ENCODE results near the gene CDH16. TPM values are rescaled to one million over a fixed set of nuclear protein-coding genes. Genes with fewer than 3 reads are reported as not detected.
A peak's percentile ranks its signal among the peaks of the same experiment; 100 is the strongest.

The CDH16 gene
- total RNA-seq, 2 donors from 2014 or later = not detected

- no peaks in the 10 kb centered on the region for H3K9me3 Mint-ChIP-seq
- Histone ChIP-seq H3K27me3 (ENCODE audit: control insufficient read depth, insufficient read depth, low read length, poor library complexity, severe bottlenecking) (no peaks in the 10 kb centered on the region), H3K27ac (ENCODE audit: low read depth, low read length) (no peak overlapping the region), H3K4me1 (ENCODE audit: control insufficient read depth, insufficient read depth, low read length) (peaks cover 9% of the 10 kb centered on the region), H3K9me3 (ENCODE audit: control insufficient read depth, low read length) (no peaks in the 10 kb centered on the region), H3K36me3 (ENCODE audit: control insufficient read depth, insufficient read depth, low read length) (peaks cover 21% of the 10 kb centered on the region), H3K9ac (ENCODE audit: extremely low read depth, low read length, poor library complexity, severe bottlenecking) (no peak overlapping the region), H3K4me3 (ENCODE audit: low read length) (peak overlapping the region; percentile 87)
- H3K36me3 Mint-ChIP-seq (ENCODE audit: low read depth) = peaks cover 18% of the 10 kb centered on the region
- peak overlapping the region; percentile 82 for H3K4me3 Mint-ChIP-seq
- H3K27me3 Mint-ChIP-seq (ENCODE audit: insufficient read depth) = peaks cover 8% of the 10 kb centered on the region
- no peak overlapping the region for H3K27ac Mint-ChIP-seq
- DNase-seq = no peak
- no peak for TF ChIP-seq CTCF (conservative IDR thresholded peaks at IDR 0.05)
- 92 to 93% methylated on average over 3 to 8 of the region's 8 CpGs for WGBS, 2 experiments (ENCODE audit: insufficient coverage in 1 of 2, insufficient read length in 1 of 2)
- peaks cover 21% of the 10 kb centered on the region for H3K4me1 Mint-ChIP-seq
These were observed 36.6 kb downstream of the CDH16 start for GRCh38 chr16:66881964-66882508.

- H3K4me3 ChIP-seq (ENCODE audit: low read length) = peak overlapping the region; percentile 87
- H3K9me3 ChIP-seq (ENCODE audit: control insufficient read depth, low read length) = no peaks in the 10 kb centered on the region
- H3K36me3 Mint-ChIP-seq (ENCODE audit: low read depth) = peaks cover 18% of the 10 kb centered on the region
- no peak for TF ChIP-seq CTCF (conservative IDR thresholded peaks at IDR 0.05)
- H3K4me1 ChIP-seq (ENCODE audit: control insufficient read depth, insufficient read depth, low read length) = peaks cover 6% of the 10 kb centered on the region
- H3K9me3 Mint-ChIP-seq = no peaks in the 10 kb centered on the region
- DNase-seq = no peak
- peaks cover 21% of the 10 kb centered on the region for H3K36me3 ChIP-seq (ENCODE audit: control insufficient read depth, insufficient read depth, low read length)
- no peaks in the 10 kb centered on the region for H3K27me3 ChIP-seq (ENCODE audit: control insufficient read depth, insufficient read depth, low read length, poor library complexity, severe bottlenecking)
- H3K27ac ChIP-seq (ENCODE audit: low read depth, low read length) = no peak overlapping the region
- H3K4me1 Mint-ChIP-seq = peaks cover 16% of the 10 kb centered on the region
- H3K9ac ChIP-seq (ENCODE audit: extremely low read depth, low read length, poor library complexity, severe bottlenecking) = peak overlapping the region; percentile 58
- peaks cover 8% of the 10 kb centered on the region for H3K27me3 Mint-ChIP-seq (ENCODE audit: insufficient read depth)
- WGBS, 2 experiments (ENCODE audit: insufficient coverage in 1 of 2, insufficient read length in 1 of 2) = 75 to 95% methylated on average over 2 of the region's 2 CpGs
- no peak overlapping the region for H3K27ac Mint-ChIP-seq
- H3K4me3 Mint-ChIP-seq = peak overlapping the region; percentile 82
These were observed 37.1 kb downstream of the CDH16 start for GRCh38 chr16:66881560-66881959.

- H3K4me1 Mint-ChIP-seq = peaks cover 11% of the 10 kb centered on the region
- WGBS, 2 experiments (ENCODE audit: insufficient coverage in 1 of 2, insufficient read length in 1 of 2) = 0 to 4% methylated on average over 8 to 23 of the region's 23 CpGs
These were observed 37.7 kb downstream of the CDH16 start for GRCh38 chr16:66881014-66881417.

More at GRCh38 chr16:66881014-66881417, 37.7 kb downstream of the CDH16 start:
- Histone ChIP-seq H3K4me1 (ENCODE audit: control insufficient read depth, insufficient read depth, low read length) (peaks cover 6% of the 10 kb centered on the region), H3K27me3 (ENCODE audit: control insufficient read depth, insufficient read depth, low read length, poor library complexity, severe bottlenecking) (no peaks in the 10 kb centered on the region), H3K9ac (ENCODE audit: extremely low read depth, low read length, poor library complexity, severe bottlenecking) (peak overlapping the region; percentile 58), H3K36me3 (ENCODE audit: control insufficient read depth, insufficient read depth, low read length) (peaks cover 20% of the 10 kb centered on the region), H3K9me3 (ENCODE audit: control insufficient read depth, low read length) (no peaks in the 10 kb centered on the region), H3K4me3 (ENCODE audit: low read length) (peak overlapping the region; percentile 87), H3K27ac (ENCODE audit: low read depth, low read length) (no peak overlapping the region)
- peak overlapping the region; percentile 82 for H3K4me3 Mint-ChIP-seq
- H3K9me3 Mint-ChIP-seq = no peaks in the 10 kb centered on the region
- peaks cover 18% of the 10 kb centered on the region for H3K36me3 Mint-ChIP-seq (ENCODE audit: low read depth)
- no peak for DNase-seq
- H3K27me3 Mint-ChIP-seq (ENCODE audit: insufficient read depth) = peaks cover 8% of the 10 kb centered on the region
- no peak overlapping the region for H3K27ac Mint-ChIP-seq
- no peak for TF ChIP-seq CTCF (conservative IDR thresholded peaks at IDR 0.05)

Measured in endodermal cell (in vitro differentiated cells).